Activated T-helper 1 cell treated with anti-CD3 and anti-CD28 coated beads, Interleukin-12 subunit alpha, Interleukin-12 subunit beta, Interleukin-2, Interleukin-4 antibody, amounts not matched to agents 30 ng/mL and 10 ng/mL and 1 ng/mL, durations not matched to agents 14 hours and 24 hours and 36 hours (primary cell): Measurements from ENCODE around the gene CFAP92. TPM values are rescaled to one million over a fixed set of nuclear protein-coding genes. Genes with fewer than 3 reads are reported as not detected.
"Not testable (repeated sequence)": the region's sequence is repeated elsewhere in the genome, so short reads cannot be mapped to it uniquely, and the experiment has no call there.

Experiments
- DNase-seq: peaks from one replicate; pipeline ENCODE4 v3.0.0; 2021; ENCODE audit warnings: low spot score
- H3K27ac Mint-ChIP-seq: one replicate; pipeline ENCODE4 v1.8.0; 2021; ENCODE audit warnings: mild to moderate bottlenecking, mixed read lengths
- H3K27me3 Mint-ChIP-seq: one replicate; pipeline ENCODE4 v1.8.0; 2022; ENCODE audit warnings: mild to moderate bottlenecking, moderate library complexity, mixed read lengths; ENCODE audit not compliant: insufficient read depth
- H3K36me3 Mint-ChIP-seq: one replicate; pipeline ENCODE4 v1.8.0; 2021; ENCODE audit warnings: low read depth, mixed read lengths
- H3K4me1 Mint-ChIP-seq: one replicate; pipeline ENCODE4 v1.8.0; 2021; ENCODE audit warnings: low read depth, mixed read lengths
- H3K4me3 Mint-ChIP-seq: one replicate; pipeline ENCODE4 v1.8.0; 2021; ENCODE audit warnings: mild to moderate bottlenecking, moderate library complexity, mixed read lengths
- H3K9me3 Mint-ChIP-seq: one replicate; pipeline ENCODE4 v1.8.0; 2021; ENCODE audit warnings: mixed read lengths
- intact Hi-C: fragments of 100-400 bp; cut with micrococcal nuclease; formaldehyde crosslinking; loops from one replicate; pipeline ENCODE4 v1.15.1; 2024
- total RNA-seq: library from RNA; stranded (reverse); gene quantifications from 2 replicates; pipeline ENCODE4 v1.2.3, GENCODE V29; 2022

Gene CFAP92
- total RNA-seq, 1 donor from 2014 or later, result 0.13 TPM

DNA sequence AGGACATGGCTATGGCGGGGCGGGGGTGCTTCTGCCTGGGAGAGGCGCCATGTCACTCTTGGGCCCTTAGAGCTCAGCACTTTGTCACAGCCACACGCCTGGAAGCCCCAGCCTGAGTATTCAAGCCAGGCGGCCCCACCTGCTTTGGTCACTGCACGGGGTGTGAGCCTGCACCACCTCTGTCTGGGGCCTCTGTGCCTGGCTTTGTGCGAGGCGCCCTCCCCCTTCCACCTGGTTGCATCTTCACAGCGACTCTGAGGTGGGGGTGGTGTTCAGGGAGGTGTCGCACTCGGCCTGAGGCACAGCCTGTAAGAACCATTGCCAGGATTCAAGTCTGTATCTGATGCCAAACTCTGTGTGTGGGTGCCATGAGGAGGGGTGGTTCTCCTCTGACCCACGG lies 90.4 kb downstream of the CFAP92 start:
- Mint-ChIP-seq H3K27ac (no peak overlapping the region), H3K4me1 (no peaks in the 10 kb centered on the region), H3K36me3 (peaks cover 48% of the 10 kb centered on the region), H3K9me3 (no peaks in the 10 kb centered on the region), H3K27me3 (no peaks in the 10 kb centered on the region), H3K4me3 (no peak overlapping the region)
- DNase-seq, result no peak
- intact Hi-C loops, result no loop called here

DNA sequence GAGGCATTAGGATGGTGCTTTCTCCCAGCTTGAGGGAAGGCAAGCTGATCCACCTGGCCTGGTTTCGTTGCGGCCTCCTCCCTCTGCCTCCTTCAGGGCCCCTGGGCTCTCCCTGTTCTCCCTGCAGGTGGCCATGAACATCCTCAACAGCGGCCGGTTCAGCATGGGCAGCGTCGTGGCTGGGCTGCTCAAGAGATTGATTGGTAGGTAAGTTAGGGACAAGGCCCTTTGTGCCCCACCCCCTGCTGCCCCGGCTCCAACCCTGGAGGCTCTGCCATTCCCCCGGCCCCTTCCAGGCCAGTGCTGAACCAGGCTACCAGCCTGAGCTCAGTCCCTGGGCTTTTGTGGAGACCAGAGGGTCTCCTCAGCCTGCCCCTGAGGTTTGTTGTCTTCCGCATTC lies 91.5 kb downstream of the CFAP92 start:
- intact Hi-C loops, result no loop called here
- Mint-ChIP-seq H3K27me3 (no peaks in the 10 kb centered on the region), H3K36me3 (peaks cover 49% of the 10 kb centered on the region)

DNA sequence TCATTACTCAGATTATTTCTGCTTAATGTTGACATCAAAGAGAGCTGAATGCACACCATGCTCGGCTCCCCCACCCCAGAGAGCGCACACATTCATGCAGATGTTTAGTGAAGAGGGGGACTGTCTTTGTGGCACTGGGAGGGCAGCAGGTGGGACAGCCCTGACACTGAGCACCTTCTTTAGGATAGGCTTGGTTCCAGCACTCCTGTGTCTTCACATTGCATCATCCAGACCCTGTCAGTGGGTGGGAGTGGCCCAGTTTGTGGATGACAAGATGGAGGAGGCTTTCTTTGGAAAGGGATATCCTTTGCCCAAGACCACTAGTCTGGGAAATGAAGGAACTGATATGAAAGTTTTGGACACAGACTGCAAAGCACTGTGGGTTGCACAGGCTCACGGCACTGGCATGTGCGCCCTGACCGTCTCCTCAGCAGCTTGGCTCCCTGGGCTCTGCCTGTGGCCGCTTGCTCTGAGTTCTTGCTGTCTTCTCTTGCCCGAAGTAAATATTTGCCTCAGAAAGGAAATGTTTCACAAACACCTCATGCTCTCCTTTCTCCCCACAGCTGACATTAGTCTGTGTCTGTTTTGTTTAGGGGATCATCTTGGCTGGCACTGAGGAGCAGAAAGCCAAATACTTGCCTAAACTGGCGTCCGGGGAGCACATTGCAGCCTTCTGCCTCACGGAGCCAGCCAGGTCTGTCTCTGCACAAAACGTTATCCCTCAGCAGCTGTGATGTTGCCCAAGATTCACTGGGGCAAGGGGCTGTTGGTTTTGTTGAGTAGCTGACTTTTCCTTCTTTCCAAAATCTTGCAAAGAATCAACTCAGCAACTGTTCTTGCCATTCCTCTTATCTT lies 97.8 kb downstream of the CFAP92 start:
- Mint-ChIP-seq H3K27me3 (no peaks in the 10 kb centered on the region), H3K27ac (no peak overlapping the region), H3K9me3 (no peaks in the 10 kb centered on the region), H3K36me3 (peaks cover 40% of the 10 kb centered on the region), H3K4me3 (no peak overlapping the region), H3K4me1 (no peaks in the 10 kb centered on the region)
- DNase-seq, result no peak
- intact Hi-C loops, result no loop called here

More for the DNA sequence above, 91.5 kb downstream of the CFAP92 start:
- Mint-ChIP-seq H3K9me3 (no peaks in the 10 kb centered on the region), H3K27ac (no peak overlapping the region), H3K4me3 (no peak overlapping the region), H3K4me1 (no peaks in the 10 kb centered on the region)
- no peak for DNase-seq

DNA sequence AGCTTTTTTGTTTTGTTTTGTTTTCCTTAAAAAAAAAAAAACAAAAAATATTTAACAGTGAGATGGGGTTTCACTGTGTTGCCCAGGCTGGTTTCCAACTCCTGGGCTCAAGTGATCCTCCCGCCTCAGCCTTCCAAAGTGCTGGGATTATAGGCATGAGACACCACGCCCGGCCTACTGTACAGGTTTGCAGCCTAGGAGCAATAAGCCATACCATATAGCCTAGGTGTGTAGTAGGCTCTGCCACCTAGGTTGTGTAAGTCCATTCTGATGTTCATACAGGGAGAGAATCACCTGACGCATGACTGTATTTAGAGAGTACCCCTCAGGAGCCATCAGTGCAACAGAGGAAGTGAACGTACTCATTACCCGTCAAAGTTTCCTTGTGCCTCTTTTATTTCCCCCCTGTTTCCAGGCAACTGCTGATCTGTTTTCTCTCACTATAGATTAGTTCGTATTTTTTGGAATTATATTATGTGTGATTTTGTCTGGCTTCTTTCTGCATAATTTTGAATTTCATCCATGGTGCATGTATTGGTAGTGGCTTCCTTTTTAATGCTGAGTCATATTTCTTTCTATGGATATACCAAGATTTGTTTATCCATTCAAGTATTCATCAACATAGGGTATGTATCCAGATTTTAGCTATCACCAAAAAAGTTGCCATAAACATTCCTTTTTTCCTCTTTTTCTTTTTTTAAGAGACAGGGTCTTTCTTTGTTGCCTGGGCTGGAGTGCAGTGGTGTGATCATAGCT lies 104.6 kb downstream of the CFAP92 start:
- peaks cover 16% of the 10 kb centered on the region for H3K36me3 Mint-ChIP-seq
- intact Hi-C loops, result no loop called here
- H3K27ac Mint-ChIP-seq, result no peak overlapping the region
- no peak for DNase-seq
- H3K4me3 Mint-ChIP-seq, result no peak overlapping the region
- no peaks in the 10 kb centered on the region for H3K9me3 Mint-ChIP-seq
- H3K27me3 Mint-ChIP-seq, result no peaks in the 10 kb centered on the region
- peaks cover 6% of the 10 kb centered on the region for H3K4me1 Mint-ChIP-seq

DNA sequence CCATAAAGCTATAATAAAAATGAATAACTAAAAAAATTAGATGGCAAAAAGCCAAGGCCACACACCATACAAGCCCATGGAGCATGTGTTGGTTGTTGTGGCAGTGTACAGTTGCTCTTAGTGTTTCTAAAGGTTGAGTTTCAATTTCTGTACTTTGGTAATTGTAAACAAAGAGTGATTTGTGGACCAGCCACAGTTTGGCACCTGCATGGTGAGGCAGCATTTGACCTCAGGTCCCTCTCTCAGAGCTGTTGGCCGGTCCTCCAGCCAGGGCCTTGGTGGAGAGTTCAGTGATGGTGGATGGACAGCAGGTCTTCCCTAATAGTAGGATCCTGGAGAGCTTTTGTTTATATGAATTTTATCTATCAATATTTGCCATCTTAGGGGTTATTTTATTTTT lies 108.9 kb downstream of the CFAP92 start:
- no peak for DNase-seq
- no peaks in the 10 kb centered on the region for H3K27me3 Mint-ChIP-seq
- no peak overlapping the region for H3K4me3 Mint-ChIP-seq
- H3K9me3 Mint-ChIP-seq, result no peaks in the 10 kb centered on the region
- peaks cover 26% of the 10 kb centered on the region for H3K36me3 Mint-ChIP-seq
- no peak overlapping the region for H3K27ac Mint-ChIP-seq
- intact Hi-C loops, result no loop called here
- peaks cover 44% of the 10 kb centered on the region for H3K4me1 Mint-ChIP-seq

DNA sequence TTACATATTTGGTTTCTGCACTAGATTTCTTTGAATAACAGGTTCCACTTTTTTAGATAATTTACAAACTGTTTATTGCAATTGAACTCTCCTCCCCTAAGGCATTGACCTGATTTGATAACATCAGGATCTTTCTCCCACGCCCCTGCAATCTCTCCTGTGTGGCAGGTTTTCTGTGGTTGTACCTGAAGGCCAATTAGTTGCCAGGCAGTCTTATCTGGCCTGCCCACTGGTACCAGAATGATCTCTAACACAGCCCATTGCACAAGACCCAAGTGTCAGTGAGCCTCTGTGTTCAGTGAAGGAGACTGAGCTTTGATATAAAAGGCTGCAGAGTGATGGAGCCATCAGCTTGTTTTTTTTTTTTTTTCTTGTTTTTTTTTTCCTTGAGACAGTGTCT lies 111.2 kb downstream of the CFAP92 start:
- Mint-ChIP-seq H3K27ac (no peak overlapping the region), H3K36me3 (peaks cover 30% of the 10 kb centered on the region), H3K4me1 (peaks cover 62% of the 10 kb centered on the region), H3K27me3 (no peaks in the 10 kb centered on the region), H3K9me3 (no peaks in the 10 kb centered on the region), H3K4me3 (no peak overlapping the region)
- no peak for DNase-seq
- intact Hi-C loops, result no loop called here

DNA sequence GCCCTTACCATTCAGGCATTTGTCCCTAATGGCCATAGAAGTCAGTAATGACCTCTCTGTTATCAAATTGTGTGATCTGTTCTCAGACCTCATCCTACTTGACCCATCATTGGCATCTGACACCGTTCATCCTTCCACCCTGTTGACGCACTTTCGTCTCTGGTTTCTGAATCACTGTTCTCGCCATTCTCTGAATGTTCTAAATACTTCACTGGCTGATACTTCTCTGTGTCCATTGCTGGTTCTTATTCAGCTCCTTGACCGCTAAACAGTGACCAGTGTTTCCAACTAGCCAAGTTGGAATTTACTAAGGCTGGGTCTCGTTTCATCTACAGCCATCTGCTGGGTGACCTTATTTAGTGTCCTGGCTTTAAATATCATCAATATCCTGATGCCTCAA lies 112.3 kb downstream of the CFAP92 start:
- Mint-ChIP-seq H3K4me3 (peak overlapping the region; percentile 88), H3K36me3 (peaks cover 31% of the 10 kb centered on the region), H3K27ac (peak overlapping the region; percentile 42), H3K27me3 (no peaks in the 10 kb centered on the region), H3K9me3 (no peaks in the 10 kb centered on the region), H3K4me1 (peaks cover 67% of the 10 kb centered on the region)
- no peak for DNase-seq
- intact Hi-C loops, result no loop called here

DNA sequence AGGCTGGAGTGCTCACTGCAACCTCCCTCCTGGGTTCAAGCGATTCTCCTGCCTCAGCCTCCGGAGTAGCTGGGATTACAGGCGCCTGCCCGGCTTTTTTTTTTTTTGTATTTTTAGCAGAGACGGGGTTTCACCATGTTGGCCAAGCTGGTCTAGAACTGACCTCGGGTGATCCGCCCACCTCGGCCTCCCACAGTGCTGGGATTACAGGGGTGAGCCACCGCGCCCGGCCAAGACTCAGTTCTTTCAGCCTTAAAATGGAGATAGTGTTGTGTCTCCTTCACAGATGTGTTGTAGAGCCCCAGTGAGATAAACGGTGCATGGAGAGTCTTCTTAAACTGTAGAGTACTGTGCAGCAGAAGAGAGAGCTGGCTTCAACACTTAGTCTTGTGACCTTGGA lies 113.4 kb downstream of the CFAP92 start:
- H3K27me3 Mint-ChIP-seq, intact Hi-C loops, H3K9me3 Mint-ChIP-seq, DNase-seq: not testable (repeated sequence)
- H3K27ac Mint-ChIP-seq, result peak overlapping the region; percentile 92
- H3K4me1 Mint-ChIP-seq, result peaks cover 74% of the 10 kb centered on the region
- peak overlapping the region; percentile 88 for H3K4me3 Mint-ChIP-seq
- H3K36me3 Mint-ChIP-seq, result peaks cover 31% of the 10 kb centered on the region

DNA sequence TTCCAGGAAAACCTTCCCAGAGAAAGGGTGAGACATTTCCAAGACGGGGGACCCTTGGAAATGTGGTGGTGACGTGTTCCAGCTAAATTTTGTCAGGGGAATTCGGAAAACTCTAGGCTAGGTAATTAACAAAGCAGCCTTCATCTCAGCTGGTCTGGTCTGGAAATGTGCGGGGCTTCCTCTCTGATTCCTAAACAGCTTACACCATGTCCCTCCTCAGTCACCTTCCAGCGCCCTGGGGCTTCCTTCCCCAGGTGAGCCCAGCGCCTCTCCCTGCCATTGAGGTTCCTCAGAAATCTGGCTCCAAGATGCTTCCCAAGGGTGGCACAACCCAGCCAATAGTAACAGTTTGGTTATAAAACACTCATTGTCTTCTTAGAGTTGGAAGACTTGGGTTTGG lies 113.9 kb downstream of the CFAP92 start:
- Mint-ChIP-seq H3K4me1 (peaks cover 74% of the 10 kb centered on the region), H3K27me3 (no peaks in the 10 kb centered on the region), H3K4me3 (peak overlapping the region; percentile 88), H3K9me3 (no peaks in the 10 kb centered on the region), H3K36me3 (peaks cover 29% of the 10 kb centered on the region), H3K27ac (peak overlapping the region; percentile 92)
- DNase-seq, result no peak
- intact Hi-C loops, result loop anchor here (1.0 to 5.0 kb wide), 17 partner anchors 33 to 757 kb away; partner anchors contain the start of genes CNBP, COPG1, ISY1 and RAB43

DNA sequence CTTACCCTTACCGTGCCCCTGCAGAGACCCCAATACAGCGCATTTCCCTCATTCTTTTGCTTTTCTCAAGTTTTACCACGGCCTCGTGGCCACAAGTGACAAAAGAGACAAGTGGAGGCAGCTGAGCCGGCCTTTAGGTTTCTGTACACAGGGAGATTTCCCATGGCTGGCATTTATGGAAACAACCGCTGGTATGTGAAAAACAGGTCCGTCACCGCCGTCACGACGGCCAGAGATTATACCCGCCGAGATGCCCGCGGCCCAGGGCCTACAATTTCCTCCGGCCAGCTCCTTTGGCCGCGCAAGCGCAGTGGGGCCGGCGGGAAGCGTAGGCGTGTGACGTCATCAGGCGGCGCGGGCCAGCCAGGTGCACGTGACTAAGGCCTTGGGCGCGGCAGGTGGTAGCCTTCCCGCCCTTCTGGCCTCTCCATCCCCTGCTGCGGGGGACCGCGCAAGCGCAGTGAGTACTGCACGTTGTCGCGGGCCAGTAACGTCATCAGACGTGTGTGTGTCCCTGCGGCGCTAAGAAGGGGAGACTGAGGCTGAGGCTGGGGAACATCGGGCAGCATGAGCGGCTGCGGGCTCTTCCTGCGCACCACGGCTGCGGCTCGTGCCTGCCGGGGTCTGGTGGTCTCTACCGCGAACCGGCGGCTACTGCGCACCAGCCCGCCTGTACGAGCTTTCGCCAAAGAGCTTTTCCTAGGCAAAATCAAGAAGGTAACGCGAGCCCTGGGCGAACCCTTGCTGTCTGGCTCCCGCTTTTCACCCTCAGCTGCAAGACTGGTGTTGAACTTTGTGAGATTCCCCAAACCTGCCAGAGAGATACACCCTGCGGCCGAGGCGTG lies 114.5 kb downstream of the CFAP92 start, which contains the start of gene ACAD9:
Gene ACAD9 (plus strand): TSS at position 496 of the 845 bp plus-strand sequence. CDS start 72 bp downstream, at position 568.
- H3K27ac Mint-ChIP-seq, result peak within 1 kb of the TSS; percentile 92
- intact Hi-C loops, result loop anchor here (1.0 to 5.0 kb wide), 17 partner anchors 33 to 757 kb away; partner anchors contain the start of genes CNBP, COPG1, ISY1 and RAB43
- H3K36me3 Mint-ChIP-seq, result peaks cover 25% of the 10 kb centered on the region

DNA sequence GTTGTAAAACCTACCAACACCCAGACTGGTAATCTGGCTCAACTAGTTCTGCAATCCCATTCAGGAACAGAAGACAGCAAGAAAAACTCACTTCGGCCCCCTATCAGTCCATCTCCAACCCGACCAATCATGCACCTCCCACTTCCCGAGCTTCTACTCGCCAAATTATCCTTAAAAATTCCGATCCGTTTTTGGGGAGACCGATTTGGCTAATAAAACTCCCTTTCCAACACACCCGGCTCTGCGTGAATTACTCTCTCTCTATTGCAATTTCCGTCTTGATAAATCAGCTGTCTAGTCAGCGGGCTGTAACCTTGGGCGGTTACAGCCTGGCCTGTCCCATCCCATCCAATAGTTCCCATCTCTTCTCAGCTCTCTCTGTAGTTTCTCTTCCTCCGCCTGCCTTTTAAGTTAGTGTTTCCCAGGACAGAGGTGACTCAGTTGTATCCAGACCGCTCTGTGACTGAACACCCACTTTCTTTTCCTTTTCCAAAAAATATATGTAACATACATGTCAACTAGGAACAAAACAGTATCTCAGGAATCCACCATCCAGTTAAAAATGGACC lies 115.2 kb downstream of the CFAP92 start:
- H3K9me3 Mint-ChIP-seq, result no peaks in the 10 kb centered on the region
- peaks cover 4% of the 10 kb centered on the region for H3K27me3 Mint-ChIP-seq
- H3K4me1 Mint-ChIP-seq, result peaks cover 64% of the 10 kb centered on the region
- DNase-seq, result no peak
- peak overlapping the region; percentile 88 for H3K4me3 Mint-ChIP-seq
- H3K27ac Mint-ChIP-seq, result peak overlapping the region; percentile 92
- H3K36me3 Mint-ChIP-seq, result peaks cover 23% of the 10 kb centered on the region
- intact Hi-C loops, result loop anchor here (1.0 to 5.0 kb wide), 17 partner anchors 32 to 756 kb away; partner anchors contain the start of genes CNBP, COPG1, ISY1 and RAB43

More for the DNA sequence above, 114.5 kb downstream of the CFAP92 start, which contains the start of gene ACAD9:
- no peaks in the 10 kb centered on the region for H3K27me3 Mint-ChIP-seq
- DNase-seq, result peak; percentile 98
- H3K4me1 Mint-ChIP-seq, result peaks cover 71% of the 10 kb centered on the region
- peak within 1 kb of the TSS; percentile 88 for H3K4me3 Mint-ChIP-seq
- no peaks in the 10 kb centered on the region for H3K9me3 Mint-ChIP-seq

DNA sequence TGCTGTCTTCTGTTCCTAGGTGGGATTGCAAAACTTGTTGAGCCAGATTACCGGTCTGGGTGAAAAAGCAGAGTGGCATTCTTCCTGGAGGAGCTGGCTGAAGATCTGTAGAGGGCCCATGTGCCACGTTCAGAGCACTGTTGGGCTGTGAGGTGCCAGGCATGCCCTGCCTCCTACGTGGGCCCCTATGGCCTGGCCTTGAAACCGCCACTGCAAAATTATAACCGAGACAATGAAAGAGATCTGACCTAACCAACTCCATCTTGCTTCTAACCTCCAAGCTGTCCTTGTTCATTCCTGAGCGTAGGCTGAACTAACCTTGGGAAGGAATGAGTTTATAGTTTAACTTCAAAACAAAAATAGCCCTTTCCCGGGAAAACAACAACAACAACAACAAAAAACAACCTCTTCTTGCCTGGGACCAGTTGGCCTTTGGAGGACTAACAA lies 115.8 kb downstream of the CFAP92 start:
- H3K27ac Mint-ChIP-seq, result peak overlapping the region; percentile 92
- H3K4me3 Mint-ChIP-seq, result peak overlapping the region; percentile 88
- H3K4me1 Mint-ChIP-seq, result peaks cover 62% of the 10 kb centered on the region

More for the DNA sequence above, 115.8 kb downstream of the CFAP92 start:
- Mint-ChIP-seq H3K9me3 (no peaks in the 10 kb centered on the region), H3K36me3 (peaks cover 23% of the 10 kb centered on the region), H3K27me3 (peaks cover 4% of the 10 kb centered on the region)
- intact Hi-C loops, result loop anchor here (2.0 to 5.0 kb wide), 7 partner anchors 31 to 755 kb away; partner anchors contain the start of genes CNBP, RAB43 and RUVBL1
- DNase-seq, result no peak
